GM18868 (cell line): ENCODE measurements around the gene SLC25A28.

Experiments
- ATAC-seq: cut with Tn5 transposase; IDR thresholded peaks from one replicate; pipeline ENCODE4 v1.9.1; 2021; ENCODE audit warnings: mild to moderate bottlenecking, moderate library complexity; ENCODE audit not compliant: unreplicated experiment

The SLC25A28 gene

GRCh38 chr10:99619851-99620710, at the start of gene SLC25A28:
Gene SLC25A28 (minus strand): TSS chr10:99620439. CDS start chr10:99620335, 104 bp downstream.
- peak; percentile 80 for ATAC-seq

- ATAC-seq, result no peak
Measured at GRCh38 chr10:99667108-99667751, 47.0 kb upstream of the SLC25A28 start.

GRCh38 chr10:99665304-99665703, 45.1 kb upstream of the SLC25A28 start:
- ATAC-seq, result no peak

- ATAC-seq, result no peak
Measured at GRCh38 chr10:99661377-99661763, 41.1 kb upstream of the SLC25A28 start.

GRCh38 chr10:99660662-99661376, 40.6 kb upstream of the SLC25A28 start:
- no peak for ATAC-seq

GRCh38 chr10:99659868-99660366, 39.7 kb upstream of the SLC25A28 start:
- ATAC-seq, result no peak

GRCh38 chr10:99659031-99659867, 39.0 kb upstream of the SLC25A28 start, which contains the start of gene ENTPD7:
Gene ENTPD7 (plus strand): TSS chr10:99659509. CDS start chr10:99659957, 448 bp downstream.
- peak; percentile 99 for ATAC-seq

GRCh38 chr10:99658622-99659030, 38.4 kb upstream of the SLC25A28 start:
- no peak for ATAC-seq

GRCh38 chr10:99656199-99657064, 36.2 kb upstream of the SLC25A28 start:
- no peak for ATAC-seq

GRCh38 chr10:99654390-99655175, 34.3 kb upstream of the SLC25A28 start:
- ATAC-seq, result no peak

- ATAC-seq, result no peak
Measured at GRCh38 chr10:99652800-99653390, 32.7 kb upstream of the SLC25A28 start.

- ATAC-seq, result no peak
Measured at GRCh38 chr10:99648717-99649116, 28.5 kb upstream of the SLC25A28 start.

GRCh38 chr10:99647601-99648151, 27.4 kb upstream of the SLC25A28 start:
- ATAC-seq, result no peak

- no peak for ATAC-seq
Measured at GRCh38 chr10:99633832-99634231, 13.6 kb upstream of the SLC25A28 start.

- ATAC-seq, result no peak
Measured at GRCh38 chr10:99631496-99631895, 11.3 kb upstream of the SLC25A28 start.

- ATAC-seq, result no peak
Measured at GRCh38 chr10:99630991-99631390, 10.8 kb upstream of the SLC25A28 start.

GRCh38 chr10:99630433-99630832, 10.2 kb upstream of the SLC25A28 start:
- no peak for ATAC-seq

- ATAC-seq, result peak; percentile 97
Measured at GRCh38 chr10:99629625-99629978, 9.4 kb upstream of the SLC25A28 start.
